Ishikawa (cell line): ENCODE measurements around the gene MAPK1IP1L.
A peak's percentile ranks its signal among the peaks of the same experiment; 100 is the strongest.

Source experiments
- CEBPB ChIP-seq: IDR thresholded peaks from 2 replicates; pipeline ENCODE4 v1.6.1; 2012
- CREB1 ChIP-seq: IDR thresholded peaks from 2 replicates; pipeline ENCODE4 v1.6.1; 2012; ENCODE audit warnings: low read depth
- EGR1 ChIP-seq: IDR thresholded peaks from 2 replicates; pipeline ENCODE4 v1.6.1; 2012
- EP300 ChIP-seq: IDR thresholded peaks from 2 replicates; pipeline ENCODE4 v1.6.1; 2012; ENCODE audit warnings: borderline replicate concordance
- FOXM1 ChIP-seq: IDR thresholded peaks from 2 replicates; pipeline ENCODE4 v1.6.1; 2012; ENCODE audit warnings: low read depth, borderline replicate concordance
- MAX ChIP-seq: IDR thresholded peaks from 2 replicates; pipeline ENCODE4 v1.6.1; 2012
- NFIC ChIP-seq: IDR thresholded peaks from 2 replicates; pipeline ENCODE4 v1.6.1; 2012
- RAD21 ChIP-seq: IDR thresholded peaks from 2 replicates; pipeline ENCODE4 v1.6.1; 2012; ENCODE audit warnings: low read depth
- REST ChIP-seq: IDR thresholded peaks from 2 replicates; pipeline ENCODE4 v1.6.1; 2012; ENCODE audit warnings: low read depth, mild to moderate bottlenecking
- TAF1 ChIP-seq: IDR thresholded peaks from 2 replicates; pipeline ENCODE4 v1.6.1; 2012; ENCODE audit warnings: low read depth, mild to moderate bottlenecking
- TCF12 ChIP-seq: IDR thresholded peaks from 2 replicates; pipeline ENCODE4 v1.6.1; 2012; ENCODE audit warnings: low read depth
- TEAD4 ChIP-seq: IDR thresholded peaks from 2 replicates; pipeline ENCODE4 v1.6.1; 2012
- YY1 ChIP-seq: IDR thresholded peaks from 2 replicates; pipeline ENCODE4 v1.6.1; 2012; ENCODE audit warnings: low read depth
- ZBTB7A ChIP-seq: IDR thresholded peaks from 2 replicates; pipeline ENCODE4 v1.6.1; 2012; ENCODE audit warnings: low read depth
- TF ChIP-seq, protein P1 (sequence below): IDR thresholded peaks from 2 replicates; pipeline ENCODE4 v1.6.1; 2012

Gene MAPK1IP1L

GRCh38 chr14:55073856-55074255 lies 22.4 kb downstream of the MAPK1IP1L start:
- TF ChIP-seq RAD21: no peak
- TF ChIP-seq, protein P1, sequence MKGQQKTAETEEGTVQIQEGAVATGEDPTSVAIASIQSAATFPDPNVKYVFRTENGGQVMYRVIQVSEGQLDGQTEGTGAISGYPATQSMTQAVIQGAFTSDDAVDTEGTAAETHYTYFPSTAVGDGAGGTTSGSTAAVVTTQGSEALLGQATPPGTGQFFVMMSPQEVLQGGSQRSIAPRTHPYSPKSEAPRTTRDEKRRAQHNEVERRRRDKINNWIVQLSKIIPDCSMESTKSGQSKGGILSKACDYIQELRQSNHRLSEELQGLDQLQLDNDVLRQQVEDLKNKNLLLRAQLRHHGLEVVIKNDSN: no peak
- no peak for TF ChIP-seq NFIC
- TF ChIP-seq TAF1: no peak
- no peak for TF ChIP-seq REST
- no peak for TF ChIP-seq TEAD4
- TF ChIP-seq FOXM1: no peak
- TF ChIP-seq EGR1: no peak
- TF ChIP-seq MAX: no peak
- TF ChIP-seq CREB1: no peak
- no peak for TF ChIP-seq EP300
- TF ChIP-seq CEBPB: no peak
- TF ChIP-seq YY1: no peak
- no peak for TF ChIP-seq ZBTB7A
- no peak for TF ChIP-seq TCF12

DNA sequence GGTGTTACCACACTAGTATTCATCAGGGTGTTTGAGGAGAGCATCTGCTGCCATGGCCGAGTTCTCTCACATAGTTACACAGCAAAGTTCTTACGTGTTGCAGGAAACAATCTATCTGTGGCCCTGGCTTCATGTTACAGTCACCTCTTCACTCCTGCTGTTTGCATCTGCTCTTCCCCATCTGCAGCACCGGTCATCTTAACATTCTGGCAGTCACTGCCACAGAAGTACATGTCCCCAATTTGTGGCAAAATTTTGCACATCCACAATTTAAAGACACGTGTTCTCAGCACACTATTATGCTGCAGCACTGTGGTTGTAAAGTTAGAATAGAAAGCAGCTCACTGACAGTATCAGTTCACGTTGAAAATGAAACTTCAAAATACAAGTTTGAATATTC lies 23.2 kb downstream of the MAPK1IP1L start:
- no peak for TF ChIP-seq FOXM1
- TF ChIP-seq YY1: no peak
- no peak for TF ChIP-seq CREB1
- TF ChIP-seq TAF1: no peak
- no peak for TF ChIP-seq TCF12
- TF ChIP-seq TEAD4: no peak
- TF ChIP-seq CEBPB: no peak
- TF ChIP-seq MAX: no peak
- TF ChIP-seq EP300: no peak
- no peak for TF ChIP-seq EGR1
- TF ChIP-seq NFIC: no peak
- no peak for TF ChIP-seq REST
- TF ChIP-seq, protein P1: no peak
- TF ChIP-seq RAD21: no peak
- TF ChIP-seq ZBTB7A: no peak

GRCh38 chr14:55075628-55076175 lies 24.3 kb downstream of the MAPK1IP1L start:
- no peak for TF ChIP-seq CEBPB
- no peak for TF ChIP-seq YY1
- no peak for TF ChIP-seq FOXM1
- no peak for TF ChIP-seq REST
- TF ChIP-seq MAX: no peak
- TF ChIP-seq TAF1: no peak

- no peak for TF ChIP-seq ZBTB7A
- TF ChIP-seq NFIC: 0 out of 2 replicates have a peak, but pooled peaks have one; percentile 14
- peak; percentile 36; the same call in 1 of the 2 replicates for TF ChIP-seq EP300
- TF ChIP-seq, protein P1: no peak
- TF ChIP-seq TCF12: 0 out of 2 replicates have a peak, but pooled peaks have one; percentile 73
- TF ChIP-seq MAX: peak; percentile 48
- TF ChIP-seq CREB1: peak; percentile 48; the same call in 1 of the 2 replicates
- no peak for TF ChIP-seq YY1
- peak; percentile 91 for TF ChIP-seq TEAD4
Measured at GRCh38 chr14:55077170-55078151, 26.0 kb downstream of the MAPK1IP1L start.
